ENCODE measurements around the gene SPATA3. TPM values are rescaled to one million over a fixed set of nuclear protein-coding genes. Genes with fewer than 3 reads are reported as not detected.

Gene SPATA3
- total and polyA plus RNA-seq, 2 of the 13 experiments (the other 11 are each of a cell fraction or from before 2014, with no cell fraction given), result not detected

DNA sequence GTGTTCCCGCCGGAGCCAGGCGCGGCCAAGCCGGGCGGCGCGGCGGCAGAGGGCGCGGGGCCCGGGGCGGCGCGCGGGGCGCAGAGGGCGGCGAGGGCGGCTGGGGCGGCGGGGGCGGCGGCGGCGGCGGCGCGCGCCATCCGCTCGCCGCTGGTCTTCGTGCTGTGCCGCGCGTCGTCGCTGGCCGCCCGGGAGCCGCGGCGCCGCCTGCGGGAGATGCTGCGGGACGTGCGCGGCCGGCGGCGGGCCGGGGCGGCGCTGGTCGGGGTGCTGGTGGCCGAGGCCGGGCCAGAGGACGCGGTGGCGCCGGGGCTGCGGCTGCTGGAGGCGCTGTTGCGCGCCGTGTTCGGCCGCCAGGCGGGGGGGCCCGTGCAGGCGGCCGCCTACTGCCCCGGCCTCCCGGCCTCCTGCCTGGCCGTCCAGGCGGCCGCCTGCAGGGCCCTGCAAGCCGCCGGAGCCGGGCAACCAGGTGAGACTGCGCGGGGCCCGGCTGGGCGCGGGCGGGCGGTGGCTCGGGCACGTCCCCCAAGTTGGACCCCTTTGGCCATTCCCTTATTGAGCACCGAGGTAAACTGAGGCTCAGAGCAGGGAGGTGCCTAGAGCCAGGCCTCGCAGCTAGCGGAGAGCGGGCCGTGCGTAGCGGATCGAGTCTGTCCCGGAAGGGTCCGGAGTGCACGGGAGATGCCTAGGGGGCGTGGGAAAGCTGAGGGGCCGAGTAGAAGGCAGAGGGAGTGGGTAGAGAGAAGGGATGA is 42.0 kb downstream of the SPATA3 start (continued):
- TF ChIP-seq, protein P1, sequence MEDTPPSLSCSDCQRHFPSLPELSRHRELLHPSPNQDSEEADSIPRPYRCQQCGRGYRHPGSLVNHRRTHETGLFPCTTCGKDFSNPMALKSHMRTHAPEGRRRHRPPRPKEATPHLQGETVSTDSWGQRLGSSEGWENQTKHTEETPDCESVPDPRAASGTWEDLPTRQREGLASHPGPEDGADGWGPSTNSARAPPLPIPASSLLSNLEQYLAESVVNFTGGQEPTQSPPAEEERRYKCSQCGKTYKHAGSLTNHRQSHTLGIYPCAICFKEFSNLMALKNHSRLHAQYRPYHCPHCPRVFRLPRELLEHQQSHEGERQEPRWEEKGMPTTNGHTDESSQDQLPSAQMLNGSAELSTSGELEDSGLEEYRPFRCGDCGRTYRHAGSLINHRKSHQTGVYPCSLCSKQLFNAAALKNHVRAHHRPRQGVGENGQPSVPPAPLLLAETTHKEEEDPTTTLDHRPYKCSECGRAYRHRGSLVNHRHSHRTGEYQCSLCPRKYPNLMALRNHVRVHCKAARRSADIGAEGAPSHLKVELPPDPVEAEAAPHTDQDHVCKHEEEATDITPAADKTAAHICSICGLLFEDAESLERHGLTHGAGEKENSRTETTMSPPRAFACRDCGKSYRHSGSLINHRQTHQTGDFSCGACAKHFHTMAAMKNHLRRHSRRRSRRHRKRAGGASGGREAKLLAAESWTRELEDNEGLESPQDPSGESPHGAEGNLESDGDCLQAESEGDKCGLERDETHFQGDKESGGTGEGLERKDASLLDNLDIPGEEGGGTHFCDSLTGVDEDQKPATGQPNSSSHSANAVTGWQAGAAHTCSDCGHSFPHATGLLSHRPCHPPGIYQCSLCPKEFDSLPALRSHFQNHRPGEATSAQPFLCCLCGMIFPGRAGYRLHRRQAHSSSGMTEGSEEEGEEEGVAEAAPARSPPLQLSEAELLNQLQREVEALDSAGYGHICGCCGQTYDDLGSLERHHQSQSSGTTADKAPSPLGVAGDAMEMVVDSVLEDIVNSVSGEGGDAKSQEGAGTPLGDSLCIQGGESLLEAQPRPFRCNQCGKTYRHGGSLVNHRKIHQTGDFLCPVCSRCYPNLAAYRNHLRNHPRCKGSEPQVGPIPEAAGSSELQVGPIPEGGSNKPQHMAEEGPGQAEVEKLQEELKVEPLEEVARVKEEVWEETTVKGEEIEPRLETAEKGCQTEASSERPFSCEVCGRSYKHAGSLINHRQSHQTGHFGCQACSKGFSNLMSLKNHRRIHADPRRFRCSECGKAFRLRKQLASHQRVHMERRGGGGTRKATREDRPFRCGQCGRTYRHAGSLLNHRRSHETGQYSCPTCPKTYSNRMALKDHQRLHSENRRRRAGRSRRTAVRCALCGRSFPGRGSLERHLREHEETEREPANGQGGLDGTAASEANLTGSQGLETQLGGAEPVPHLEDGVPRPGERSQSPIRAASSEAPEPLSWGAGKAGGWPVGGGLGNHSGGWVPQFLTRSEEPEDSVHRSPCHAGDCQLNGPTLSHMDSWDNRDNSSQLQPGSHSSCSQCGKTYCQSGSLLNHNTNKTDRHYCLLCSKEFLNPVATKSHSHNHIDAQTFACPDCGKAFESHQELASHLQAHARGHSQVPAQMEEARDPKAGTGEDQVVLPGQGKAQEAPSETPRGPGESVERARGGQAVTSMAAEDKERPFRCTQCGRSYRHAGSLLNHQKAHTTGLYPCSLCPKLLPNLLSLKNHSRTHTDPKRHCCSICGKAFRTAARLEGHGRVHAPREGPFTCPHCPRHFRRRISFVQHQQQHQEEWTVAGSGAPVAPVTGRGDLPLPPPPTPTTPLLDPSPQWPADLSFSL (CRISPR knock-in tag; IDR thresholded peaks at IDR 0.05), result no peak
- TF ChIP-seq SRSF1 (optimal IDR thresholded peaks at IDR 0.05; ENCODE audit: low read depth, low read length), result no peak
- 0 out of 2 replicates have a peak, but pooled peaks have one; percentile 59 for TF ChIP-seq ZNF468 (CRISPR knock-in tag; IDR thresholded peaks at IDR 0.05)
- TF ChIP-seq, protein P2, sequence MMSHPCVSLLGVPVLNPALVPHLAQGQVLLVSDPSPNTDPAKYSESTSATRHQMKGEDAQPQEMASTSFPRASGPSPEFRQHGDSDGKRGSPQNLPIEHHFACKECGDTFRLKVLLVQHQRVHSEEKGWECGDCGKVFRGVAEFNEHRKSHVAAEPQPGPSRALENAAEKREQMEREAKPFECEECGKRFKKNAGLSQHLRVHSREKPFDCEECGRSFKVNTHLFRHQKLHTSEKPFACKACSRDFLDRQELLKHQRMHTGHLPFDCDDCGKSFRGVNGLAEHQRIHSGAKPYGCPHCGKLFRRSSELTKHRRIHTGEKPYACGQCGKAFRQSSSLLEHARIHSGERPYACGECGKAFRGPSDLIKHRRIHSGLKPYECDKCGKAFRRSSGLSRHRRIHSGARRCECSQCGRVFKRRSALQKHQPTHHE (CRISPR knock-in tag; IDR thresholded peaks at IDR 0.05; ENCODE audit: borderline replicate concordance), result no peak
- TF ChIP-seq NFKBIZ (CRISPR knock-in tag; IDR thresholded peaks at IDR 0.05), result no peak
- TF ChIP-seq ZNF768 (CRISPR knock-in tag; IDR thresholded peaks at IDR 0.05), result no peak; the same call in 1 of the 2 replicates
- TF ChIP-seq, protein P3, sequence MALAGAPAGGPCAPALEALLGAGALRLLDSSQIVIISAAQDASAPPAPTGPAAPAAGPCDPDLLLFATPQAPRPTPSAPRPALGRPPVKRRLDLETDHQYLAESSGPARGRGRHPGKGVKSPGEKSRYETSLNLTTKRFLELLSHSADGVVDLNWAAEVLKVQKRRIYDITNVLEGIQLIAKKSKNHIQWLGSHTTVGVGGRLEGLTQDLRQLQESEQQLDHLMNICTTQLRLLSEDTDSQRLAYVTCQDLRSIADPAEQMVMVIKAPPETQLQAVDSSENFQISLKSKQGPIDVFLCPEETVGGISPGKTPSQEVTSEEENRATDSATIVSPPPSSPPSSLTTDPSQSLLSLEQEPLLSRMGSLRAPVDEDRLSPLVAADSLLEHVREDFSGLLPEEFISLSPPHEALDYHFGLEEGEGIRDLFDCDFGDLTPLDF (CRISPR knock-in tag; IDR thresholded peaks at IDR 0.05), result no peak
- TF ChIP-seq, protein P4, sequence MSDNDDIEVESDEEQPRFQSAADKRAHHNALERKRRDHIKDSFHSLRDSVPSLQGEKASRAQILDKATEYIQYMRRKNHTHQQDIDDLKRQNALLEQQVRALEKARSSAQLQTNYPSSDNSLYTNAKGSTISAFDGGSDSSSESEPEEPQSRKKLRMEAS (IDR thresholded peaks at IDR 0.05), result peak; percentile 35; the same call in 1 of the 2 replicates
- no peak for TF ChIP-seq ZNF703 (CRISPR knock-in tag; IDR thresholded peaks at IDR 0.05; ENCODE audit: borderline replicate concordance)
- no peak for TF ChIP-seq U2AF2 (IDR thresholded peaks at IDR 0.05; ENCODE audit: low read depth, low read length)
- no peak for TF ChIP-seq ZNF850 (CRISPR knock-in tag; conservative IDR thresholded peaks at IDR 0.05)
- TF ChIP-seq, protein P5, sequence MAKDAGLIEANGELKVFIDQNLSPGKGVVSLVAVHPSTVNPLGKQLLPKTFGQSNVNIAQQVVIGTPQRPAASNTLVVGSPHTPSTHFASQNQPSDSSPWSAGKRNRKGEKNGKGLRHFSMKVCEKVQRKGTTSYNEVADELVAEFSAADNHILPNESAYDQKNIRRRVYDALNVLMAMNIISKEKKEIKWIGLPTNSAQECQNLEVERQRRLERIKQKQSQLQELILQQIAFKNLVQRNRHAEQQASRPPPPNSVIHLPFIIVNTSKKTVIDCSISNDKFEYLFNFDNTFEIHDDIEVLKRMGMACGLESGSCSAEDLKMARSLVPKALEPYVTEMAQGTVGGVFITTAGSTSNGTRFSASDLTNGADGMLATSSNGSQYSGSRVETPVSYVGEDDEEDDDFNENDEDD (CRISPR knock-in tag; IDR thresholded peaks at IDR 0.05; ENCODE audit: borderline replicate concordance), result no peak
- no peak for TF ChIP-seq HNF4G (IDR thresholded peaks at IDR 0.05; ENCODE audit: borderline replicate concordance, low read depth, low read length)
- TF ChIP-seq HNF4G (CRISPR knock-in tag; IDR thresholded peaks at IDR 0.05; ENCODE audit: borderline replicate concordance, low read depth), result no peak
- no peak for TF ChIP-seq MTA3 (CRISPR knock-in tag; IDR thresholded peaks at IDR 0.05)
- TF ChIP-seq PRPF4 (IDR thresholded peaks at IDR 0.05; ENCODE audit: low read depth, low read length, poor library complexity, severe bottlenecking), result no peak
- TF ChIP-seq EED (CRISPR knock-in tag; IDR thresholded peaks at IDR 0.05), result no peak
- TF ChIP-seq ZNF724P (CRISPR knock-in tag; IDR thresholded peaks at IDR 0.05; ENCODE audit: borderline replicate concordance), result peak; percentile 62; the same call in 1 of the 2 replicates
